GM12875 (cell line): Measurements from ENCODE around the gene IGFBP3.

Experiments used
- H3K4me3 ChIP-seq: one replicate; pipeline ENCODE4 v1.5.1; 2011; ENCODE audit warnings: low read depth, low read length, control low read depth
- TF ChIP-seq, protein P1 (sequence below): IDR thresholded peaks from 2 replicates; pipeline ENCODE4 v1.5.1; 2011; ENCODE audit warnings: low read depth, mild to moderate bottlenecking, control low read depth, inconsistent platforms, low read length, moderate library complexity, borderline replicate concordance; ENCODE audit not compliant: insufficient read depth

IGFBP3 gene, protein sequence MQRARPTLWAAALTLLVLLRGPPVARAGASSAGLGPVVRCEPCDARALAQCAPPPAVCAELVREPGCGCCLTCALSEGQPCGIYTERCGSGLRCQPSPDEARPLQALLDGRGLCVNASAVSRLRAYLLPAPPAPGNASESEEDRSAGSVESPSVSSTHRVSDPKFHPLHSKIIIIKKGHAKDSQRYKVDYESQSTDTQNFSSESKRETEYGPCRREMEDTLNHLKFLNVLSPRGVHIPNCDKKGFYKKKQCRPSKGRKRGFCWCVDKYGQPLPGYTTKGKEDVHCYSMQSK

DNA sequence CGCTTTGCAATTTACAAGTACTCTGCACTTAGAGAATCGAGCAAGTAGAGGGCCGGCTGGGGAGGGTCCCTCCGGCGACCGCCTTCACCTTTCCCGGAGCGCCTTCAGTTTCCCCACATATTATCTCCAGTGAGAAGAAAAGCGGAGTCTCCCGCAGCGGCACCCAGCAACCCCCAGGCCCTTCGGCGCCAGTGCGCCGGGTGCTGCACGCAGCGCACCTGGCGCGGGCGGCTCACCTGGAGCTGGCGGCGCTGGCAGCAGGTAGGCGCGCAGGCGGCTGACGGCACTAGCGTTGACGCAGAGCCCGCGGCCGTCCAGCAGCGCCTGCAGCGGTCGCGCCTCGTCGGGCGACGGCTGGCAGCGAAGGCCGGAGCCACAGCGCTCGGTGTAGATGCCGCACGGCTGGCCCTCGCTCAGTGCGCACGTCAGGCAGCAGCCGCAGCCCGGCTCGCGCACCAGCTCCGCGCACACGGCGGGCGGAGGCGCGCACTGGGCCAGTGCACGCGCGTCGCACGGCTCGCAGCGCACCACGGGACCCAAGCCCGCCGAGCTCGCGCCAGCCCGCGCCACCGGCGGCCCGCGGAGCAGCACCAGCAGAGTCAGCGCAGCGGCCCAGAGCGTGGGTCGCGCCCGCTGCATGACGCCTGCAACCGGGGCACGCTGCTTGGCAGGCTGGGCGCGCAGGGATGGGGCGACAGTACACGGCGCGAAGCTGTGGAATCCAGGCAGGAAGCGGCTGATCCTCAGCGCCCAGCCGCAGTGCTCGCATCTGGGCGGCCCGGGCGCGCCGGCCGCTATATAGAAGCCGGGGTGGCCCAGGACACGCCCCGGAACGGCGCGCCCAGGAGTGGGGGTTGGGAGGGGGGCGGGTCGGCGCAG is at the start of gene IGFBP3:
IGFBP3 (minus strand) TSS at position 771 of the 879 bp plus-strand sequence; CDS start at position 639, 132 bp downstream.
- TF ChIP-seq, protein P1, sequence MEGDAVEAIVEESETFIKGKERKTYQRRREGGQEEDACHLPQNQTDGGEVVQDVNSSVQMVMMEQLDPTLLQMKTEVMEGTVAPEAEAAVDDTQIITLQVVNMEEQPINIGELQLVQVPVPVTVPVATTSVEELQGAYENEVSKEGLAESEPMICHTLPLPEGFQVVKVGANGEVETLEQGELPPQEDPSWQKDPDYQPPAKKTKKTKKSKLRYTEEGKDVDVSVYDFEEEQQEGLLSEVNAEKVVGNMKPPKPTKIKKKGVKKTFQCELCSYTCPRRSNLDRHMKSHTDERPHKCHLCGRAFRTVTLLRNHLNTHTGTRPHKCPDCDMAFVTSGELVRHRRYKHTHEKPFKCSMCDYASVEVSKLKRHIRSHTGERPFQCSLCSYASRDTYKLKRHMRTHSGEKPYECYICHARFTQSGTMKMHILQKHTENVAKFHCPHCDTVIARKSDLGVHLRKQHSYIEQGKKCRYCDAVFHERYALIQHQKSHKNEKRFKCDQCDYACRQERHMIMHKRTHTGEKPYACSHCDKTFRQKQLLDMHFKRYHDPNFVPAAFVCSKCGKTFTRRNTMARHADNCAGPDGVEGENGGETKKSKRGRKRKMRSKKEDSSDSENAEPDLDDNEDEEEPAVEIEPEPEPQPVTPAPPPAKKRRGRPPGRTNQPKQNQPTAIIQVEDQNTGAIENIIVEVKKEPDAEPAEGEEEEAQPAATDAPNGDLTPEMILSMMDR, result no peak
- H3K4me3 ChIP-seq, result no peak within 1 kb of the TSS

DNA sequence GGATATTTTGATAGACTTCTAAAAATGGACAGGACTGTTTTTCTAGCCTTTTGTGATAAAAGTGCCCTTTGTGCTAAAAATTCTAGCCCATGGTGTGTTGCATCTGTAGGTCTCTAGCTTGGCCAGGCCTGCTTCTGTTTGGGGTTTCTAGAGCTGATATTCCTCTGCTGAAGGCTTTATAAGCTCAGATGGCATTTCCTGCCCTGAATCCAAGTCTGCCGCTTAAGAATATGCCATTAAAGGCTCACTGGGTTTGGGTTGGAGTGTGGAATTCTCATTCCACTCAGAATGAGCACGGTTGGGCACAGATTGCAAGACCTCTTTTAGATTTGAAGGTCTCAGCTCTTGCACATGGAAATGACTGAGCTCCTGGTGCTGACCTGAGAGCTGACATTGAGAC is 49.4 kb upstream of the IGFBP3 start:
- TF ChIP-seq, protein P1, result no peak
- no peak overlapping the region for H3K4me3 ChIP-seq

DNA sequence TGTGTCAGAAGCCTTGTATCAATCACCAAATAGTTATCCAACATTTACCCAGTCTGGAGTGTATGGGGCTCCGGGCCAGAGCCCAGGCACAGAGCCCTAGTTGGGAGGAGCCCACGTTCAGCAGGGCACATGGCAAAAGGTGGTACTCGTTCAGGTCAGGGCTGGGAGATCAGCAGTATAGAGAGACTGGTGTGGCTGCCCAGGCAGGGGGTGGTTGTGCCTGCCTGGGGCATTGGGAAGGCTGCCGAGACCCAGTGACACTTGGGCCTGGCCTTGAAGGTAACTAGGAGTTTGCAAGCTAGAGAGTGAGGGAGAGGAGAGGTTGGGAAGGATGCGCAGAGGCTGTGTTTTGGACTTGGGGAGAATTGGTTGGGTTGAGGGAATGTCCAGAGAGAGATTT is 48.9 kb upstream of the IGFBP3 start:
- TF ChIP-seq, protein P1, result no peak

DNA sequence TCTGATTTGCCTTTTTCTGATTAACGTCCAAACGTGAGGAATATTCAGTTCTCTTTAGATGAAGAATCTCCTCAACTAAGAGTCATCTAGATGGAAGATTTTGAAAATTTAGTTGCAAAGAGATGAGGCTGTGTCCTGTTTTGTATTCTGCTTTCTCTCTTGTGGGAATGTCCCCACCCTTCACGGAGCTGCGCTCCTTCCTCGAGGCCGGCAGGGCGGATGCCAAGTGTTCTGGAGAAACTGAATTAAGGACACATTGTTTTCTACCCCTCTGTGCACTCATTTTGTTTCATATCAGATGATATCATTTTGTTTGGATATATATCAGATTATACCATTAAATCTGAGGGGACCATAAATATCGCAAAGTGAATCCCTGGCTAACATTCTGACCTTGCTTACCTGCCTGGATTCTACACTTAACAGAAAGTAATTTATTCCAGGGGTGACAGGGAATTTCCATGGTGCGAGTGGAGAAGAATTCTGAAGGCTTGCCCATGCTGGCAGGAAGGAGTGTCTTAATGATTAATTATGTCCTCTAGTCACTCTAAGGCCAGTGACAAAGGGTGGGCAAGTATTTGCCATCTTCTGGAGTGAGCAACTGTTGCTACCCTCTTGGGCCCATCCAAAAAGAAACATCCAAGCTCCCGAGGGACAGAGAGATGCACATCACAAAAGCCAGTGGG is 47.9 kb upstream of the IGFBP3 start:
- TF ChIP-seq, protein P1, result no peak
- H3K4me3 ChIP-seq, result no peak overlapping the region

More for the DNA sequence above, 48.9 kb upstream of the IGFBP3 start:
- H3K4me3 ChIP-seq, result no peak overlapping the region

DNA sequence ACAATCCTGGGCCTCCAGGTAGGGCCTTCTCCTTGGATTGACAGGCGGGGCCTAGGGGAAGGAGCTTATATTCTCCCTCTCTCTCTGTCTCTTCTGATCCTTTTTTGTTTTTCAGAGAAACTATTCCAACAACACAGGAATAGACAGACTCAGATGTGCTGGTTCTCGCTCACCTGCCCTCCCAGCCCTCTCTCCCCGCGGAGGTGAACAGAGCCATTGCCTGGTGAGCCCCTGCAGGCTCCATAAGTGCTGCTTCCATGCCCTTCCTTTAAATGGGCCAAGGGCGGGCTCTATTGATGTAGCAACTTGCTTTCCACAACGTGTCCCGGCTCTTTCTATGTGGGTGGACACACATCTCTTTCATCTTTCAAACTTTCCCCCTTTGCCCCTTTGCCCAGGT is 47.2 kb upstream of the IGFBP3 start:
- TF ChIP-seq, protein P1, result no peak
- no peak overlapping the region for H3K4me3 ChIP-seq

DNA sequence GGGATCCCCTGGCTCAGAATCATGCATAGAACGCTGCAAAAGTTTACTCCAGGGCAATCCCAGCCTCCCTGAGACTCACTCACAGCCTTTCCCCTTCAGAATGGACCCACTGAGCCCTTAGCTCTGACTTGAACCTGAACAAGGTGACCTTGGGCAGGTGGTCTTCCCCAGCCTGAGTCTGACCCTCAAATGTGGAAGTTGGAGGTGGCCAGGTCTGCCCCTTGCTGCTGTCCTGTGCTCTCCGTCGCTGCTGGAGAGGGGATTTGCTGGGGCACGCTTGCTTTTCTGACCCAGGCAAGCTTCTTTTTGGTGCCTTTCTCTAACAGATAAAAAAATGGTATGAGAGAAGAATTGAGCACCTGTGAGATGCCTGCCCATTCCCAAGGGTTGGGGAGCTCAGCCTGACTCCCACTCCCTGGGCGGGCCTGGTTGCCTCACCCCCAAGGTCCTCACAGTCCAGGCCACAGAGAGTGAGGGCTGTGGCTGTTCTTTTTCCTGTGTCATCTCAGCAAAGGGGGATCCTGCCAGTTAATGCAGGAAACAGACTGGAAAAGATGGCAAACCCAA is 46.6 kb upstream of the IGFBP3 start:
- TF ChIP-seq, protein P1, result no peak
- no peak overlapping the region for H3K4me3 ChIP-seq
